BJ (cell line): ENCODE data around the gene PSD4. TPM values are rescaled to one million over a fixed set of nuclear protein-coding genes. Genes with fewer than 3 reads are reported as not detected.
A peak's percentile ranks its signal among the peaks of the same experiment; 100 is the strongest.

Source experiments
- CTCF ChIA-PET: fragments of 350-600 bp; formaldehyde crosslinking; extraction: SDS; loops from one replicate; lab custom pipeline; 2021; ENCODE audit warnings: antibody characterized with exemption, inconsistent platforms; lab: Yijun Ruan, JAX
- POLR2A ChIA-PET: fragments of 300-600 bp; sonication (Branson Sonifier 250); formaldehyde crosslinking; extraction: SDS; loops from one replicate; lab custom pipeline; 2021; ENCODE audit warnings: antibody characterized with exemption; lab: Charles Lee
- DNase-seq: peaks from one replicate; pipeline ENCODE4 v3.0.0-alpha.2; 2011; ENCODE audit warnings: low read depth
- H3K27me3 ChIP-seq: 2 replicates; pipeline ENCODE4 v1.6.0; 2011; ENCODE audit warnings: low read length; ENCODE audit not compliant: control insufficient read depth, insufficient read depth
- H3K36me3 ChIP-seq: 2 replicates; pipeline ENCODE4 v1.5.1; 2011; ENCODE audit warnings: low read length; ENCODE audit not compliant: control insufficient read depth, insufficient read depth
- H3K4me3 ChIP-seq: 2 replicates; pipeline ENCODE4 v1.5.1; 2011; ENCODE audit warnings: low read depth, mild to moderate bottlenecking, control low read depth, low read length
- CTCF ChIP-seq: IDR thresholded peaks from 2 replicates; pipeline ENCODE4 v1.5.1; 2011; ENCODE audit warnings: low read depth, mild to moderate bottlenecking, control low read depth, inconsistent platforms, low read length, moderate library complexity; ENCODE audit not compliant: insufficient read depth
- polyA plus RNA-seq: library from polyadenylated mRNA; depleted of rRNA; stranded (reverse); fragments of >200 nt; gene quantifications from 2 replicates; pipeline ENCODE4 v1.2.3, GENCODE V29; 2011

PSD4 gene
- polyA plus RNA-seq, 1 experiment: 1.9 TPM

GRCh38 chr2:113201496-113202304, 27.9 kb downstream of the PSD4 start:
- H3K27me3 ChIP-seq: no peaks in the 10 kb centered on the region
- DNase-seq: no peak
- no peak overlapping the region for H3K4me3 ChIP-seq
- ChIA-PET CTCF (interaction anchor here (0.8 to 15.0 kb wide), 13 partner anchors 10 to 188 kb away, joined by 3 to 213 read pairs (median 12); no protein-coding TSS in a partner anchor), POLR2A (interaction anchor here (0.6 kb wide), 1 partner anchor 11 kb away, joined by 5 read pairs; no protein-coding TSS in a partner anchor)
- H3K36me3 ChIP-seq: no peaks in the 10 kb centered on the region
- TF ChIP-seq CTCF: no peak

GRCh38 chr2:113202305-113203216, 28.8 kb downstream of the PSD4 start:
- DNase-seq: no peak
- ChIA-PET POLR2A (no interaction called here), CTCF (interaction anchor here (0.8 to 15.0 kb wide), 19 partner anchors 10 to 187 kb away, joined by 4 to 213 read pairs (median 8); no protein-coding TSS in a partner anchor)
- Histone ChIP-seq H3K36me3 (no peaks in the 10 kb centered on the region), H3K27me3 (no peaks in the 10 kb centered on the region), H3K4me3 (no peak overlapping the region)
- TF ChIP-seq CTCF: no peak

- H3K27me3 ChIP-seq: no peaks in the 10 kb centered on the region
- no peaks in the 10 kb centered on the region for H3K36me3 ChIP-seq
- DNase-seq: no peak
- TF ChIP-seq CTCF: no peak
- POLR2A ChIA-PET: no interaction called here
- no peak overlapping the region for H3K4me3 ChIP-seq
- CTCF ChIA-PET: interaction anchor here (1.0 to 15.0 kb wide), 19 partner anchors 10 to 187 kb away, joined by 4 to 213 read pairs (median 8); no protein-coding TSS in a partner anchor
Observed at GRCh38 chr2:113203217-113203530, 29.4 kb downstream of the PSD4 start.

- peak; percentile 90 for TF ChIP-seq CTCF
- Histone ChIP-seq H3K36me3 (no peaks in the 10 kb centered on the region), H3K4me3 (no peak overlapping the region), H3K27me3 (no peaks in the 10 kb centered on the region)
- CTCF ChIA-PET: interaction anchor here (0.6 to 15.0 kb wide), 29 partner anchors 9 to 186 kb away, joined by 3 to 213 read pairs (median 6); no protein-coding TSS in a partner anchor
- DNase-seq: no peak
- POLR2A ChIA-PET: interaction anchor here (0.6 kb wide), 1 partner anchor 19 kb away, joined by 3 read pairs; no protein-coding TSS in a partner anchor
Observed at GRCh38 chr2:113203901-113204519, 30.2 kb downstream of the PSD4 start.
